T-helper 1 cell (primary cell): ENCODE data around the gene SGCA.

Source experiments
- DNase-seq, 5 donors: peaks; one replicate each; pipeline ENCODE4 v3.0.0-alpha.2; 2012 to 2020
- total RNA-seq, 4 donors: gene quantifications; one replicate each; lab custom pipeline; 2026; lab: John Stamatoyannopoulos, UW

The SGCA gene
- total RNA-seq: 0 to 0.15 (median 0.06) reads per million in 4 donors

DNA sequence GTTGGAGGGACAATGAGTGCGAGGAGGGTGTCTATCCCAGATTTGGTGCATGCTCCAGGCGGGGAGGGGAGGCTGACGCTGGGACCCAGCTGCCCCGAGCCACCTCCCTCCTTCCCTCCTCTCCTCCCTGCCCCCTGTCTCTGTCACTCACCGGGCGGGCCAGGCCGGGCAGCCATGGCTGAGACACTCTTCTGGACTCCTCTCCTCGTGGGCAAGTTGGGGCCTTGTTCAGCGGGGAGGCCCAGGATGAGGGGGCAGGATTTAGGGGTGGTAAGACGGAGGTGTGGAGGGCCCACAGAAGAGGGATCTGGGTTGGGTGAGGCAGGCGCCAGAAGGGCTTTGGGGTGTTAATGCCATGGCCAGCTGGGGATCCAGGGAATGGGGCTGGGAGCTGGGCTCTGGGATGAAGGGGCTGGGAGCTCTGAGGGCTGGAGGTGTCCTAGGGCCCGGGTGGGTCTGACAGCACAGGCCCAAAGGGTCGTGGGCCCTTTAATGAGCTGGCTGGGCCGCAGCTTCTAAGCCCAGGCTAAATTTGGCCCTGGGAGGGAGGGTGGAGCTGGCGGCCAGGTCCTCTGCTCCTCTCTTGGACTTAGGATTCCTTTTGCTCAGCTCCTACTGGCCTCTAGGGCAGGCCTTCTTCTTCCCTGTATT lies at the start of gene SGCA:
Gene SGCA, plus strand, starts transcription at position 139 of the 651 bp plus-strand sequence. Its CDS starts 36 bp downstream, at position 175.
- DNase-seq: no peak

DNA sequence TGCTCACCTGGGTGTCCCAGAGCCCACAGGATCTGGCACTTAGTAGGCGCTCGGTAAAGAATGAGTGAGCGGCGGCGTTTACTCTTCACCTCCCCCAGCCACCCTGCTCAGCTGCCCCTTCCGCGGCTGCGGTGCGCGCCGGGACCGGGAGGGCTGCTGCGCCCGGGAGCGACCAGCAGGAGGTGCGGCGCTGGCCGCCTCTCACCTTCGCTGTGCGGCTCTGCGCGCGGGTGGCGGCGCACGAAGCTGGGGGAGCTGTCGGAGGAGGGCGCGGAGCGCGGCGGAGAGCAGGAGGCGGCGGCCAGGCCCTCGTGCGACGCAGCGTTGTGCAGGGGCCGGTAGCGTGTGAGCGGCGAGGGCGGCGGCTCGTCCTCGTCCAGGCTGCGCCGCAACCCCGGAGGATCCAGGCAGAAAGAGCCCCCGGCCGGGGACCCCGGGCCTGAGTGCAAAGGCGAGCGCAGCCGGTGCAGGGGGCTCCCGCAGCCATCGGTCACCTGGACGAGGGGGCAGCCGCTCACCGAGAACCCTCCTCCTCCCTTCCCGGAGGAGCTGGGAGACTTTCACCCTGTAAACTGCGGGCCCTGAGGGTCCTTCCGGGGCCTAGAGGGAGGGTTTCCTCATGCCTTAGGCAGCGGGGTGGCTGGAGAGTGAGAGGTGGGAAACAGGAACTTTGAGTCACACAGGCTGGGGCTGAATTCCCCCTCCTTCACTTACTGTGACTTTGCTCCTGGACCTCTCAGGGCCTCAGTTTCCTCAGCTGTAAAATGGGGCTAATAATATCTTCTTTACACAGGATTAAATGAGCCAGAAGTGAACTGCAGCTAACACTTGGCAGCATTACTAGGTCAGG lies 48.4 kb upstream of the SGCA start:
- DNase-seq: peak in 4 of 5 donors; percentile 50 to 64 (median 54)

DNA sequence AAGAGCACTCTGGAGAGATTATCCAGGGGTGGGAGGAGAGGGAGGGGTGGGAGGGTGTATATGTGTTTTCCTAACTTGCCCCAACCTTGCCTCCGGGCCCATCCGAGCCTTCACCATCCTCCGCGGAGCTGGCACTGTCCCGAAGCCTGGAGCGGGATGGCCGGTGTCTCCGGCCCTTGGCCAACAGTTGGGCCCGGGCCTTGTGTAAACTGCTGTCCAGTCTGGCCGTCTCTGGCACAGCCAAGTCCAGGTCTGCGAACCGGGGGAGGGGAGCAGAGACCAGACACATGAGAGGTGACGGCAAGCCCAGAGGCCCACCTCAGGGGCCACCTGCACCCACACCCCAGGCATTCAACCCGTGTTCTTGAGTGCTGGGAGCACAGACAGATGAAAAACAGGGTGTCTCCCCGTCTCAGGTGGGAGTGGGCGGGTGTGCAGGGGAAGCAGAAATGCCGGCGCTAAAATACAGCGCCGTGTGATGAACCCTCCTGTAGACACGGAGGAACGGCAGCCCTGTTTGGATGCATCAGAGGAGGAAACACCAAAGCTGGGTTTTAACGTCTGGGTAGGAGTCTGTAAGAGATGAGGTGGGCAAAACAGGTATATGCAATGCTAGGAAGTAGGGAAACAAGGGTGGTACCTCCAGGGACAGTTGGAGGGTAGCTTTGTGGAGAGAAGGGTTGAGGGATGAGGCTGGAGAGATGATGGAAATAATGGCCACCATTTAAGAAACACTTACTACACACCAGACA lies 47.6 kb upstream of the SGCA start:
- no peak for DNase-seq

DNA sequence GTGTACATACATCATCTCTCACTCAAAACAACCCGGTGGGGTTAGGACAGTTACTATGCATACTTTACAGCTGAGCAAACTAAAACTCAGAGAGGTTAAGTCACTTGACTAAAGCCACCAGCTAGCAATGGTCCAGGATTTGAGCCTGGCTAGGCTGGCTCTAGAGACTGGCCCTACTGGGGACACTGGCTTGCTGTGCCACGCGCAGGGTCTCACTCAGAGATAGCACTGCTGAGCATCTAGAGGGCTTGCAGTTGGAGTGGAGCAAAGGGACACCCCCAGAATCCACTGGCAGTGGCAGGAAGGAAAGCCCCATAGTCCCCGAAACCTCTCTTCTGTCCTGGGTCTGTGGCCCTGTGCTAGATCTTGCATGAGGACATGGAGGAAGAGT lies 47.0 kb upstream of the SGCA start:
- no peak for DNase-seq

DNA sequence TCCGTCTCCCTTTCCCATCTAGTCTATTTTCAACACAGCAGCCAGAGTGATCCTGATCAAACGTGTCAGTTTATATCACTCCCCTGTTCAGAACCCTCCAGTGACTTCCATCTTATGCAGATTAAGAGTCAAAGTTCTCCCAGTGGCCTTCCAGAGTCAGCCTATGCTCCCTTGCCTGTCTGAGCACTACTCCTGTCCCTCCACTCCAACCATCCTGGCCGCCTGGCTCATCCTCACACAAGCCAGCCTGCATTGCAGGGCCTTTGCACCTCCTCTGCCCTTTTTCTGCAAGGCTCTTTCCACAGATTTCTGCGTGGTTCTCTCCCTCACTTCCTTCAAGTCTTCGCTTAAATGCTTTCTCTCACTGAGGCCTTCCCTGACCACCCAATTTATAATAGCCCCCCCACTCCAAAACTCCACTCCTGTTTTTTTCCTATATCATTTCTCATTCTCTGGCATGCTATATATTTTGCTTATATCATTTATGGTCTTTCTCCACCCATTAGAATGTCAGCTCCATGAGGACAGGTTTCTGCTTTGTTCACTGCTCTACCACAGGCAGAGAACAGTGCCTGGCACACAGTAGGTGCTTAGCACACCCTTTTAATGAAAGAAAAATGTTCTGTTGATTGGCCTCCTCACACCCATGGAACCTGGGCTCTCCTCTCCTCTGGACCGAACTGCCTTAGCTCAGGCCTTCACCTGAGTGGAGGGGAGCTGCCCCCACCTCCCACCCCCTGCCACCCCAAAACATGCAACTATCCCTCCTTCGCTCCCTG lies 45.1 kb upstream of the SGCA start:
- DNase-seq: no peak

DNA sequence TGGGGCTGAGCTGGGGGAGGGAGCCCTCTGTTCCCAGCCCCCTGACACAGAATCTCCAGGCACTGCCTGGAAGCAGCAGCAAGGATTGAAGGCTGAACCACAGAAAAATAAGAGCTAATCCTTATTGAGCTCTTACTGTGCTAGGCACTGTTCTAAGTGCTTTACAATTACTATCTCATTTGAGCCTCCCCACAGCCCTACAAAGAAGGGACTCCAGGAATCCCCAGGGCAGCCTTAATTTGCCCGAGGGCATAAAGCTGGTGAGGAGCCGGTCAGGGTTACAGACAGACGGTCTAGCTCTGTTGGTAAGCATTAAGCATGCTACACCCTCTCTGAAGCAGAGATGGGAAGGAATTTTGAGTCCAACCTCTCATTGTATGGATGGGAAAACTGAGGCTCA lies 42.9 kb upstream of the SGCA start:
- no peak for DNase-seq

DNA sequence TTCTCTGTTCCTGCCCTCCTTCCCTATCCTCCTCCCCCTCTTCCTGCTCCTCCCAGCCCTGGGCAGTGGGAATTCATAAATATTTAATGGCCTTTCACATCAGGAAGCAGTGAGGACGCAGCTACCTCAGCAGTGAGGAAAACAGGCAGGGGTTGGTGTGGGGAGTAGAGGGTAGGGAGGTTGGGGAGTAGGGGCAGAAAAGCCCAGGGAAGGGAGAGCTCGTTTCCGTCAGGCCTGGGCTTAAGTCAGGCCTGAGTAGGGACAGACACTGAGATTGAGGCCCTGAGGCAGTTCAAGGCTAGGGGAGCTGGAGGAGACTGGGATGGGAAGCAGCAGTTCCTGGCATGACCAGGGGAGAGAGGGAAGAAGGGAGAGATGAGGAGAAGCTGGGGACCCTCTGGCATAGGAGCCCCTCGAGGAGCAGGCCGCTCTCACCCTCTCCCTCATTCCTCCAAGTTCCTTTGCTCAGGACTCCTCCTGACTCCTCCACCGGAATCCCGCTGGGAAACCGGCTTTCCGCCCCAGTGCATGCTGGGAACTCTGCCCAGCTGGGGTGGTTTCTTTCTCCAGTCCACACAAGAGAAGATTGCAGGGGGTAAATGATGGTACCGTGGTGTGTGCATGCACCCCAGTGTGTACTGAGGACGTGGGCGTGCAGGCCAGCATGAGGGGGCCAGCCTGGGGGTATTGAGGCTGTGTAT lies 42.0 kb upstream of the SGCA start:
- DNase-seq: no peak

DNA sequence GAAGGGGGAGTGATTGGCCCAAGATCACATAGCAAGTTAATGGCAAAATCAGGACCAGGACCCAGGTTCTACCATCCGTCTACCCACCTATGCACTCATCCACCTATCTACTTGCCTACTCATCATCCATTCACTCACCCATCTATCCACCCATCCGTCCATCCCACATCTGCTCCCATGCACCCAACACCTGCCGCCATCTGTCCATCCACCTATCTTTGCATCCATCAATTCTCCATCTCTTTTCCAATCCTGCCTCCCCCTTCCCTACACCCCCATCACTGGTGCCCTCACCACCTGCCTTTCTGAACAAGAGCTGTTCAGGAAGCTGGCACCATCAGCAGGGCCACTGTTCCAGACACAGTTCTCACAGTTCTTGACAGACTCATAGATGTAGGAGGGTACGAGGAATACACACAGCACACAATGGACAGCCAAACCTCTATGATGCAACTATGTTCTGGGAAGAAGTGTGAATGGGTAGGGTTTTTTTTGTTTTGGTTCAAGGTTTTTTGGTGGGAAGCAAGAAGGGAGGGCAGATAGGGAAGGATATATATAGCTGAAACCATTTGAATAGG lies 40.3 kb upstream of the SGCA start:
- DNase-seq: no peak

DNA sequence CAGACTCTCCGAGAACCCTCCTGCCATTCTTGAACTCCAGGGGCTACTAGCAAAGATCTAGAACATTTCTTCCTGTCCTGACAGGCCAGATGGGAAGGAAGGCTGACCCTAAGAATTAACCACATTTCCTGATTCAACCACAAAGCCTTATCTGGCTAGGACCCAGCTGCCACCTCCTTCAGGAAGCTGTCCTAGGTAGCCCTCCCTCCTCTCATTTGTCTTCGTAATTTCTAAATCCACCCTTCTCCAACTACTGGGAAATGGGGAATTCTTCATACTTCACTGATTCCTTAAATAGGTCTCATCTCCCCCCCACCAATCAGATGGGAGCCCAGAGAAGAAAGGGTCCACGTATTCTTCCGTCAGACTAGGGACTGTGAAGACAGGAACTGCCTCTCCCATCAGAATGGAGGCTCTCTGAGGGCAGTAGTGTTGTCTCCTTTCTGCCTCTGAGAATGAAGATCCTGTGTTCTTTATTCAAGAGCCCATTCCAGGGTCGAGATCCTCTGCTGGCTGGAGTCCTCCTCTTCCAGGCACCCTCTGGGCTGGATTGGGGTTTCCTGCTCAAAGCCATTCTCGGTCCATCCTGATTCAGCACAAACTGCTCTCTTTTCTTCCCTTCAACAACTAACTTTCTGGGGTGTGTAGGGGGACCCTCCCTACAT lies 38.0 kb upstream of the SGCA start:
- DNase-seq: no peak

DNA sequence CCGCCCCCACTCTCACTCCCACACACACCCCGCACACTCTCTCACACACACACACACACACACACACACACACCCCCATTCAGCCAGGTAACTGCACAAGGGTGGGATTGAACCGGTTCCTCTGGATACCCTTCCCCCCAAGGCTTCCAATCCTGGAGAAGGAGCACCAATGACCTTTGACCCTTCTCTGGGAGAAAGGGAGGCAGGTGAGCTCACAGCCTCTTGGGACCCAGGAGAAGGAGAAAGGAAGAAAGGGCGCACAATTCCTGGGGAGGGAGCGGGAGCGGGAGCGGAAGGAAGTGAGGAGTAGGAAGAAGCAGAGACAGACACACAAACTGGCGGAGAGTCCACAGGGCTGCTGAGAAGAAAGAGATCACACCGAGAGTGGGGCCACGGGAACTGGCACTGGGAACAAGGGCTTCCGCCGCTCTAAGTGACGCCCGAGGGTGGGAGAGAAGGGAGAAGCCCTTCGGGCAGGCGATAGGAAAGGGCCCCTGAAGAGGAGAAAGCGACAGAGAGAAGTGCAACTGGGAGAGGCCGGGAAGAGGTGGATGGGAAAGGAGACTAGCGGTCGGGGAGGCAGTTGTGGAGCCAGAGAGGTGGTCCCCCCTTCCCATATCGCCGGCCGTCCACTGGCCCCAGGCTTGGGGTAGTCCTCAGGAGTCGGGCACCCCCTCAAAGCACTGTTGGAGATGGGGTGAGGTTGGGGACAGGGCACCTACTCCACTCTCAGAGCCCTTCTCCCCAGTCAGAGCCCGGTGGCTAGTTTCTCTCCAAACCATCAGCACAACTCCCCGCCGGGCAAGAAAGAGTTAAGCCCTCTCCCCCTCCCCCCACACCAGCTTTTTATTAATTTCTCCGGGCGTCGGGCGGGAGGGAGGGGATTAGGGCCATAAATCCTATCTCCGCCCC lies 37.1 kb upstream of the SGCA start:
- DNase-seq: no peak

DNA sequence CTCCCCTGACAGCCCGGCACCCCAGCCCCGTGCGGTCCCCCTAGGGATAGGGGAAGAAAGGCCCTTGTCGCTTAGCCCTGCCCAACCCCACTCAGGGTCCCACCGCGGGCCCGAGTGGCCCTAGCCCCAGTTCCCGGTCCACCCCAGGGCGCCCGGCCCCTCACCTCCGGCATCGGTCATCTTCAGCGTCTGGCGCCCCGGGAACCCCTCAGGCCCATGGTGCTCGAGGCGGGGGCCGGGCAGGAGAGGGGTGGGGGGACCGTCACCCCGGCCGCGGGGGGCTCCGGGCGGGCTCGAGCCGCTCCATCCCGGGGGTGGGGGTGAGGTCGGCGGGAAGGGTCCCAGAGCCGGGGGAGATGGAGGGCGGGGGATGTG lies 36.5 kb upstream of the SGCA start:
- DNase-seq: no peak

DNA sequence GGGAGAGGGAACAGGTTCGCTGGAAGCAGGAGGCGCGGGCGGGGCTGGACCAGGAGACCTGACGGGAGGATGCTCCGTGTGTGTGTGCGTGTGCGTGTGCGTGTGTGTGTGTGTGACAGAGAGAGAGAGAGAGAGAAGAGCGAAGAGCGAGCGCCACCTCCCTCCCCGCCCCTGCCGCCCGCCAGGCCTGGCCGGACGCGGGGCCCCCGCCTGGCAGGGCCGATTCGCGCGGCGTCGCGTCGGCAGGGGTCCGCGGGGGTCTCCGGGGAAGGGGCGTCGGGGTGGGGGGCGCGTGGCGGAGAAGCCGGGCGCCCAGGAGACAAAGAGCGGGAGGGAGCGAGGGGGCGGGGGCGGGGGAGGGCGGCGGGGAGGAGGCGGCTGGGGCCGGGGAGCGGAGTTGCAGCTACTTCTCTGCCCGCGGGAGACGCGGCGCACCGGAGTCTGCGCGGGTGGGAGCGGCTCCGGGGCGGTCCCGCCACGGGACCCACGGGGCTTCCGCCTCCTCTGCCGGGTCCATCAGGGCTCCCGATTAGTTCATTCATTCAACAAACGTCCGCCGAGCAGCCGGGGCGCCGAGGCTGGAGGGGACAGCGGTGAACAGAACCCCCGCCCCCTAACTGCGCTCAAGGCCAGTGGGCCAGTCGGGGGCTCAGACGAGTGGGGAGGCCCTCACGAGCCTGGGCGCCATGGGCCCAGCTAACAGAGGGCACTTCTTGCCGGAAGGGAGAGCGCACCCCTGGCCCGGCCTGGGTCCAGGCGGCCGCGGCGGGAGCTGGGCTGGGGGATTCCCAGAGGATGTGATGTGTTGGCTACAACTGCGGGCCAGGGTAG lies 35.9 kb upstream of the SGCA start, which contains the start of gene SAMD14:
Gene SAMD14, minus strand, starts transcription at position 433 of the 831 bp plus-strand sequence. CDS start 5,201 bp downstream, outside the sequence.
- peak in 4 of 5 donors; percentile 44 to 61 (median 52) for DNase-seq

DNA sequence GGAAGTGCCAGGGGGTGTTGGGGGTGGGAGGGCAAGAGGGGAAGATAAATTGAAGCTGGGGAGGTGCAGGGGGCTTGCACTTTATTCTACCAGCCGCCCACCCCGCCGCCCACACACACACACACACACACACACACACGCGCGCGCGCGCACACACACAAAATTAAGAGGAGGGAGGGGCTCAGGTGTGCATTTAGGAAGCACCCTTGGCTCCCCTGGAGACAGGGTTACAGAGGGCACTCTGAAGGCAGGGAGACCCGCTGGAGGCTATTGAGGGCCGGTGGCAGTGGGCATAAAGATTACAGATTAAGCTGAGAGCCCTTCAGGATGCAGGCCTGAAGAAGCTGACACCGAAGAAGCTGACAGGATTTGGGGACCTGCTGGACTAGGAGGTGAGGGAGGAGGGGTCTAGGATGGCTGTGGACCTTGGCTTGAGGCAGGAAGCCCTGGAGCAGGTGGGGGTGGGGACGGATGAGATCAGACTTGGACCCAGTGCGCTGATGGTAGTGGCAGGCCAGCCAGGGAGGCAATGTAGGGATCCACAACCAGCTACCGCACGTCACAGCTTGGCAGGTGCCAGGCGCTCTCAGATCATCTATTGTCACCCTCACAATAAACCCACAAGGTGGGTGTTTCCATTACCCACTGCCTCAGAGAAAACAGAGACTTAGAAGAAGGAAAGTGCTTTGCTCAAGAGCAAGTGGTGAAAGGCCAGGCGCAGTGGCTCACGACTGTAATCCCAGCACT lies 35.1 kb upstream of the SGCA start:
- no peak for DNase-seq

DNA sequence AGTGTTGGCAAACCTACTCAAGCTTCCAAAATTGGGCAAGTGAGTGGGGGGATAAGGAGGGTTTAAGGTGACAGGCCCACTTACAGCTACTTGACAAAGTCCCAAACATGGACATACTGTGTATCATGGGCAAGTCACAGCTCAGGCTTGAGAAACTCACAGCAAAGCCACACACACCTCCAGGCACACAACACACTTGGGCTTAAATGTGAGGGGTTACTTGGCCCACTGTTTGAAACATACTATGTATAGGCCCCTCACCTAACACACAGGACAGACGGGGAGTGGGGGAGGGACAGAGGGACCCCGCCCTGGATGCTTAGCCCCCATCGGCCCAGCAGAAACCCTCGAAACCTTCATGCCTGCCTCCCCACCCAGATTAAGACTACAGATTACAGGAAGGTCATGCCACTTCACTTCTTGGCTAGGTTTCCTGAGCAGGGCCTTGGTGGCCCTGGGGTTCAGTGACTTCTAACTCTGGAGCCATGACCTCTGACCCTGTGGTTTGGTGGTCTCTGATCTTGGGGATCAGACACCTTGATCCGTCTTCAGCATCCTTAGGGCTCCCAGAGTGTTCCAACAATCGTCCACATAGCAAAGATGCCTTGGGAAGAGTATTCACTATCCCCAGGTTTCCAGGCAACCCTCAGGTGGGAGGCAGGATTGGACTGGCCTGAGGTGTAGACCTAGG lies 33.6 kb upstream of the SGCA start:
- DNase-seq: no peak

DNA sequence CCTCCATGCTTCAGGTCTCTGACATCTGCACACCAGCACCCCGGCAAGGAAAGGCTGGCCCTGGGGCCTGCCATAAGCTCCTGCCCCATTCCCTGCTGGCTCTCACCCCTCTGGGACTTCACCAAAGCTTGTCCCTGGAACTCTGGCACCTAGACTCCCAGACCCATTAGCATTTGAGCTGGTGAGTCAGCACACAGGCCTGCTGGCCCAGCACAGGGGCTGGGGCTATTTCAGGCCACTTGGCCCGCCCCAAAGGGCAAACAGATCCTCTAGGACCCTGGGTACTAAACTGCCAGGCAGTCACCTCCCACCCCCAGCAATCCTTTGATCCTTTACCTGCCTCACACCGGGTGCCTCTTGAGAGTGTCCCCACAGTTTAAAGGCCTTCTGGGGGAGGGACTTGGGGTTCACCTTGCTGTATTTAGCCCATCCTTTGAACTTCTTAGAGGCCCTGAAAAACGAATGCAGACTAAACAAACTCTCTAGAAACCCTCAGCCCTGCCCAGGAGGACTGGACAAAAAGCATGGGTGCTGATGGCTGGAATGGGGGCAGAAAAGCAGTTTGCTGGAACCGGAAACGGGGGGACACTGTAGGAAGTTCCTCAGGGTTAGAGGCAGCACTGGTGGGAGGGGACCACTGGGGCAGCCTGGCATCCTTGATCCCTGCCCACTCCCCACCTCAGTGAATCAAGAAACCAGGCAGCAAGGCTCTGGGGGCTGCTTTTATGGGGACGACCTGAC lies 32.6 kb upstream of the SGCA start:
- DNase-seq: no peak

DNA sequence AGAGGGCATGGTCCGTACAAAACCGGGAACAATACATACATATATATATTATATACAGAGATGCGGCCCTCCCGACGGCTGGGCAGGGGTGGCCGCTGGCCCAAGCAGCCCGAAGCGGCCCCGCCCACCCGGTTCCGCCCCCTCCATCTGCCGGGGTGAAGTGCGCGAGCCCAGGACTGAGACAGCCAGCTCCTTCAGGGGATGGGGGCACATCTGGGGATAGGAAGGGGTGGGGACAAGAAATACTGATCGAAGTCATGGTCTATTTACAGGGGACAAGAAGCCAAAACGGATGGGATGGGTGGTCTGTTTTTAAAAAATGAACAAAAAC lies 32.1 kb upstream of the SGCA start:
- DNase-seq: no peak
